Stimulated activated CD8-positive, alpha-beta memory T cell treated with anti-CD3 and anti-CD28 coated beads, Interleukin-15, amount 100 ng/mL, for 1 hour (primary cell): ENCODE data around the gene CYP51A1.
"Not testable (repeated sequence)": the region's sequence is repeated elsewhere in the genome, so short reads cannot be mapped to it uniquely, and the experiment has no call there.

Source experiments
- DNase-seq: peaks from one replicate; pipeline ENCODE4 v3.0.0-alpha.2; 2020; ENCODE audit warnings: low read depth

The CYP51A1 gene

GRCh38 chr7:92131093-92131492, 3.2 kb downstream of the CYP51A1 start:
- no peak for DNase-seq

- no peak for DNase-seq
These were observed 12.6 kb downstream of the CYP51A1 start for GRCh38 chr7:92121681-92122080.

- no peak for DNase-seq
These were observed 15.0 kb downstream of the CYP51A1 start for GRCh38 chr7:92119213-92119759.

- DNase-seq: no peak
These were observed 17.3 kb downstream of the CYP51A1 start for GRCh38 chr7:92116949-92117348.

- no peak for DNase-seq
These were observed 18.5 kb downstream of the CYP51A1 start for GRCh38 chr7:92115821-92116220.

GRCh38 chr7:92110857-92111256, 23.4 kb downstream of the CYP51A1 start:
- no peak for DNase-seq

- DNase-seq: no peak
These were observed 25.5 kb downstream of the CYP51A1 start for GRCh38 chr7:92108821-92109220.

- DNase-seq: not testable (repeated sequence)
These were observed 31.4 kb downstream of the CYP51A1 start for GRCh38 chr7:92102862-92103261.

- DNase-seq: no peak
These were observed 33.7 kb downstream of the CYP51A1 start for GRCh38 chr7:92100534-92100933.

GRCh38 chr7:92095380-92095779, 38.9 kb downstream of the CYP51A1 start:
- no peak for DNase-seq

GRCh38 chr7:92092210-92092609, 42.1 kb downstream of the CYP51A1 start:
- no peak for DNase-seq

GRCh38 chr7:92088266-92088665, 46.0 kb downstream of the CYP51A1 start:
- no peak for DNase-seq

- DNase-seq: not testable (repeated sequence)
These were observed 50.4 kb downstream of the CYP51A1 start for GRCh38 chr7:92083922-92084321.

- DNase-seq: no peak
These were observed 57.8 kb downstream of the CYP51A1 start for GRCh38 chr7:92076509-92076908.

GRCh38 chr7:92075455-92076158, 58.7 kb downstream of the CYP51A1 start:
- DNase-seq: no peak

- DNase-seq: no peak
These were observed 61.6 kb downstream of the CYP51A1 start for GRCh38 chr7:92072708-92073107.

GRCh38 chr7:92072121-92072520, 62.2 kb downstream of the CYP51A1 start:
- DNase-seq: no peak

GRCh38 chr7:92071032-92071431, 63.2 kb downstream of the CYP51A1 start:
- no peak for DNase-seq

GRCh38 chr7:92064438-92065029, 69.7 kb downstream of the CYP51A1 start:
- no peak for DNase-seq
